Fibroblast of mammary gland (primary cell): ENCODE data around the gene PCED1B.

ENCODE experiments used
- DNase-seq: peaks from one replicate; pipeline ENCODE4 v3.0.0-alpha.2; 2010; ENCODE audit warnings: low read depth
- H3K4me3 ChIP-seq: 2 replicates; pipeline ENCODE4 v1.5.1; 2011; ENCODE audit warnings: low read depth, mild to moderate bottlenecking, low read length, moderate library complexity; ENCODE audit not compliant: control insufficient read depth
- TF ChIP-seq, protein P1 (sequence below): conservative IDR thresholded peaks from 2 replicates; pipeline ENCODE4 v1.5.1; 2011; ENCODE audit warnings: low read depth, low read length, inconsistent platforms; ENCODE audit not compliant: control insufficient read depth, insufficient read depth

The PCED1B gene

DNA sequence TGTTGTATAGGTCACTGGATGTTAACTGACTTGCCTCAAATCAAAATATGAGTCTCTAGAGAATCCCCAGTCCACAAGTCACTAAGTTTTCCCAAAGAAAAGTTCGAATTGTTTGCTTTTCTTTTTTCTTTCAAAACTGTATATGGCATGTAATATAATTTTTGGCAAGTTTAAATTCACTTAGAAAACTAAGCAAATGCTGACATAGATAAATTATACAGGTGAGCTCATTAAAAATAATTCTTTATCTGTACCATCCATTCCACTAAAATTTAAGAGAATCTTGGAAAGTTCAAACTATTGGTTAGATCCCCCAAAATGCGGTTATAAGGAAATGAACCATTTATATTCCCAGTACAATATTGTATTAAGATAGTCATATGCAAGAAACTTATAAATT, 145.9 kb downstream of the PCED1B start:
- no peak overlapping the region for H3K4me3 ChIP-seq
- no peak for DNase-seq
- TF ChIP-seq, protein P1, sequence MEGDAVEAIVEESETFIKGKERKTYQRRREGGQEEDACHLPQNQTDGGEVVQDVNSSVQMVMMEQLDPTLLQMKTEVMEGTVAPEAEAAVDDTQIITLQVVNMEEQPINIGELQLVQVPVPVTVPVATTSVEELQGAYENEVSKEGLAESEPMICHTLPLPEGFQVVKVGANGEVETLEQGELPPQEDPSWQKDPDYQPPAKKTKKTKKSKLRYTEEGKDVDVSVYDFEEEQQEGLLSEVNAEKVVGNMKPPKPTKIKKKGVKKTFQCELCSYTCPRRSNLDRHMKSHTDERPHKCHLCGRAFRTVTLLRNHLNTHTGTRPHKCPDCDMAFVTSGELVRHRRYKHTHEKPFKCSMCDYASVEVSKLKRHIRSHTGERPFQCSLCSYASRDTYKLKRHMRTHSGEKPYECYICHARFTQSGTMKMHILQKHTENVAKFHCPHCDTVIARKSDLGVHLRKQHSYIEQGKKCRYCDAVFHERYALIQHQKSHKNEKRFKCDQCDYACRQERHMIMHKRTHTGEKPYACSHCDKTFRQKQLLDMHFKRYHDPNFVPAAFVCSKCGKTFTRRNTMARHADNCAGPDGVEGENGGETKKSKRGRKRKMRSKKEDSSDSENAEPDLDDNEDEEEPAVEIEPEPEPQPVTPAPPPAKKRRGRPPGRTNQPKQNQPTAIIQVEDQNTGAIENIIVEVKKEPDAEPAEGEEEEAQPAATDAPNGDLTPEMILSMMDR = no peak

DNA sequence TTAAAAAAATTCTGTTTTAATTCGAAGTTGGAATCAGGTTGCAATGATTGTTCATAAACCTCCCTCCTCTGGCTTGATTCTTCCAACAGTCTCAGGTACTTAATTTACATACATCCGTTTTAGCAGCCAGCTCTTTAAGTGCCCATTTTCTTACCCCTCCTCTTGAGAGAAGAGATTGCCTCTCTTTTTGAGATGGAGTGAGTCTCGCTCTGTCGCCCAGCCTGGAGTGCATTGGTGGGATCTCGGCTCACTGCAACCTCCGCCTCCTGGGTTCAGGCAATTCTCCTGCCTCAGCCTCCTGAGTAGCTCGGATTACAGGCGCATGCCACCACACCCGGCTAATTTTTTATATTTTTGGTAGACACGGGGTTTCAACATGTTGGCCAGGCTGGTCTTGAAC, 146.8 kb downstream of the PCED1B start:
- DNase-seq = no peak
- TF ChIP-seq, protein P1 = no peak
- H3K4me3 ChIP-seq = no peak overlapping the region

DNA sequence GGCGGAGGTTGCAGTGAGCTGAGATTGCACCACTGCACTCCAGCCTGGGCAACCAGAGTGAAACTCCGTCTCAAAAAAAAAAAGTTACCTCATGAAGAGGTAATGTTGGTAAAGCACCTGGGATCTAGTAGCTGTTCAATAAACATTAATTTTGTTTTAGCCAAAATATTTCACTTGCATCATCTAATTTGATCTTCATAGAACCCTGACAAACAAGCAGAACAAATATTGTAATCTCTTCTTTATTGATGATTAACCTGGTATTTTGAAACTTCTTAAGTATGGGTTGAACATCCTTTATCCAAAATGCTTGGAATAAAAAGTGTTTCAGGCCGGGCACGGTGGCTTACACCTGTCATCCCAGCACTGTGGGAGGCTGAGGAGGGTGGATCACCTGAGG, 149.4 kb downstream of the PCED1B start:
- DNase-seq = no peak
- H3K4me3 ChIP-seq = no peak overlapping the region
- TF ChIP-seq, protein P1 = no peak

DNA sequence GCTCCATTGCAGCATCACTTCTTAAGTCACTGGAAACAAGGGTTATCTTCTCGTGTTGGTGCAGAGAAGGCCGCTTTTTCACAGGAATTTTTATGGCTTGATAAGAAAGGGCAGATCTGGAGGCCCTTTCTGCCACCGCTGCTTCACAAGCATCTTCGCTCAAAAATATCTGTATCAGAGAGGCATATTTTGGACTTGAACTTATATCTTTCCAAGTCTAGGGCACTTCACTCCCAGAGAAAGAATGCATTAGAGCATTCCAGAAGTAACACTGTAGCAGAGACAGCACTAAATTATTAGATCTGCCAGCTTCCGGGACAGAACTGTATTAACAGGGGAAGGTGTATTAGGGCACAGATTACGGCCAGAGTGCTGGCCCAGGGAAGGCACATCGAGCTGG, 152.0 kb downstream of the PCED1B start:
- H3K4me3 ChIP-seq = no peak overlapping the region
- TF ChIP-seq, protein P1 = no peak
- no peak for DNase-seq

DNA sequence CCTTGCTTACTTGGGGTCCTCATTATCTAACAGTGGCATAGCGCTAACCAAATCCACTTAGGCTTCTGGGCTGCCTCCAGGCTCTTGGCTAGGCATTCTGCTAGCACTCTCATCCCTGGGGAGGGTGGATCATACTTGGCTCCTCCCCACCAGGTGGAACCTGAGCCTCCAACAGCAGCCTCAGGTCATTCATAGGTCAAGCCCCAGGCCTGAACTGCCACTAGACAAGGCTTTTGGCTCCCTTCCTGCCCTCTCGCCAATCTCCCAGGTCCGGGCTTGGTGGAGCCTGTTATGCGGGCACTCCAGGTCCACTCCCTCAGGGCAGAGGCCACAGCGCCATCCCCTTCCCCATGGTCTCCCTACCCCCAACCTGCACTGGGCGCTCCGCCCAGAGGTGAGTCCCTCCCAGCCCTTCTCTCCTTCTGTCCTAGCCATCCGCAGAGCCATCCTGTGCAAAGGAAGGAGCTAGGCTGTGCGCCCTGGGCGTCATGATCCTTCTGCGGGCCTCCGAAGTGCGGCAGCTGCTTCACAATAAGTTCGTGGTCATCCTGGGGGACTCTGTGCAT, 155.2 kb downstream of the PCED1B start:
- no peak for DNase-seq
- TF ChIP-seq, protein P1 = no peak
- H3K4me3 ChIP-seq = no peak overlapping the region

DNA sequence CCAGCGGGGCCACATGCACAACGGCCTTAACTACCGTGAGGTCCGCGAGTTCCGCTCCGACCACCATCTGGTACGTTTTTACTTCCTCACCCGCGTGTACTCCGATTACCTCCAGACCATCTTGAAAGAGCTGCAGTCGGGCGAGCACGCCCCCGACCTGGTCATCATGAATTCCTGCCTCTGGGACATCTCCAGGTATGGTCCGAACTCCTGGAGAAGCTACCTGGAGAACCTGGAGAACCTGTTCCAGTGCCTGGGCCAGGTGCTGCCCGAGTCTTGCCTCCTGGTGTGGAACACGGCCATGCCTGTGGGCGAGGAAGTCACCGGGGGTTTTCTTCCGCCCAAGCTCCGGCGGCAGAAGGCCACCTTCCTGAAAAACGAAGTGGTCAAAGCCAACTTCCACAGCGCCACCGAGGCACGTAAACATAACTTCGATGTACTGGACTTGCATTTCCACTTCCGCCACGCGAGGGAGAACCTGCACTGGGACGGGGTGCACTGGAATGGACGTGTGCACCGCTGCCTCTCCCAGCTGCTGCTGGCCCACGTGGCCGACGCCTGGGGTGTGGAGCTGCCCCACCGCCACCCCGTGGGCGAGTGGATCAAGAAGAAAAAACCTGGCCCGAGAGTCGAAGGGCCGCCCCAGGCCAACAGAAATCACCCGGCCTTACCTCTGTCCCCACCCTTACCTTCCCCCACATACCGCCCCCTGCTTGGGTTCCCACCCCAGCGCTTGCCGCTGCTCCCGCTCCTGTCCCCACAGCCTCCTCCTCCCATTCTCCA, 156.0 kb downstream of the PCED1B start:
- no peak for DNase-seq
- no peak overlapping the region for H3K4me3 ChIP-seq
- TF ChIP-seq, protein P1 = no peak
